Measurements from ENCODE around the gene EHBP1.

GRCh38 chr2:63053889-63054602, 348.5 kb downstream of the EHBP1 start:
- TF ChIP-seq ZFP37 (tag by site-specific recombination; IDR thresholded peaks at IDR 0.05) (no peak), CTCF (tag by site-specific recombination; IDR thresholded peaks at IDR 0.05) (no peak), KLF9 (tag by site-specific recombination; IDR thresholded peaks at IDR 0.05; ENCODE audit: low read depth) (no peak), ZNF501 (tag by site-specific recombination; IDR thresholded peaks at IDR 0.05) (no peak), ZNF645 (tag by site-specific recombination; IDR thresholded peaks at IDR 0.05) (no peak), ZNF10 (tag by site-specific recombination; IDR thresholded peaks at IDR 0.05) (no peak), ZBTB7A (tag by site-specific recombination; IDR thresholded peaks at IDR 0.05; ENCODE audit: low read depth) (no peak), ZNF704 (tag by site-specific recombination; IDR thresholded peaks at IDR 0.05) (no peak), MEIS1 (CRISPR knock-in tag; IDR thresholded peaks at IDR 0.05; ENCODE audit: borderline replicate concordance) (no peak)
- TF ChIP-seq, protein P1, sequence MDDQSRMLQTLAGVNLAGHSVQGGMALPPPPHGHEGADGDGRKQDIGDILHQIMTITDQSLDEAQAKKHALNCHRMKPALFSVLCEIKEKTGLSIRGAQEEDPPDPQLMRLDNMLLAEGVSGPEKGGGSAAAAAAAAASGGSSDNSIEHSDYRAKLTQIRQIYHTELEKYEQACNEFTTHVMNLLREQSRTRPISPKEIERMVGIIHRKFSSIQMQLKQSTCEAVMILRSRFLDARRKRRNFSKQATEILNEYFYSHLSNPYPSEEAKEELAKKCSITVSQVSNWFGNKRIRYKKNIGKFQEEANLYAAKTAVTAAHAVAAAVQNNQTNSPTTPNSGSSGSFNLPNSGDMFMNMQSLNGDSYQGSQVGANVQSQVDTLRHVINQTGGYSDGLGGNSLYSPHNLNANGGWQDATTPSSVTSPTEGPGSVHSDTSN (CRISPR knock-in tag; IDR thresholded peaks at IDR 0.05) = no peak
- TF ChIP-seq, protein P2, sequence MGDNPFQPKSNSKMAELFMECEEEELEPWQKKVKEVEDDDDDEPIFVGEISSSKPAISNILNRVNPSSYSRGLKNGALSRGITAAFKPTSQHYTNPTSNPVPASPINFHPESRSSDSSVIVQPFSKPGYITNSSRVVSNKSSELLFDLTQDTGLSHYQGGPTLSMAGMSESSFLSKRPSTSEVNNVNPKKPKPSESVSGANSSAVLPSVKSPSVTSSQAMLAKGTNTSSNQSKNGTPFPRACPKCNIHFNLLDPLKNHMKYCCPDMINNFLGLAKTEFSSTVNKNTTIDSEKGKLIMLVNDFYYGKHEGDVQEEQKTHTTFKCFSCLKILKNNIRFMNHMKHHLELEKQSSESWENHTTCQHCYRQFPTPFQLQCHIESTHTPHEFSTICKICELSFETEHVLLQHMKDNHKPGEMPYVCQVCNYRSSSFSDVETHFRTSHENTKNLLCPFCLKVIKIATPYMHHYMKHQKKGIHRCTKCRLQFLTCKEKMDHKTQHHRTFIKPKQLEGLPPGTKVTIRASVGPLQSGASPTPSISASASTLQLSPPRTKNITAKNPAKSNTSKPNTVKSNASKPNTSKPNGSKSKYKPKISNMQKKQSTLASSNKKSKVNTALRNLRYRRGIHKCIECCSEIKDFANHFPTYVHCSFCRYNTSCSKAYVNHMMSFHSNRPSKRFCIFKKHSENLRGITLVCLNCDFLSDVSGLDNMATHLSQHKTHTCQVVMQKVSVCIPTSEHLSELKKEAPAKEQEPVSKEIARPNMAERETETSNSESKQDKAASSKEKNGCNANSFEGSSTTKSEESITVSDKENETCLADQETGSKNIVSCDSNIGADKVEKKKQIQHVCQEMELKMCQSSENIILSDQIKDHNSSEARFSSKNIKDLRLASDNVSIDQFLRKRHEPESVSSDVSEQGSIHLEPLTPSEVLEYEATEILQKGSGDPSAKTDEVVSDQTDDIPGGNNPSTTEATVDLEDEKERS (tag by site-specific recombination; IDR thresholded peaks at IDR 0.05) = no peak
- TF ChIP-seq, protein P3, sequence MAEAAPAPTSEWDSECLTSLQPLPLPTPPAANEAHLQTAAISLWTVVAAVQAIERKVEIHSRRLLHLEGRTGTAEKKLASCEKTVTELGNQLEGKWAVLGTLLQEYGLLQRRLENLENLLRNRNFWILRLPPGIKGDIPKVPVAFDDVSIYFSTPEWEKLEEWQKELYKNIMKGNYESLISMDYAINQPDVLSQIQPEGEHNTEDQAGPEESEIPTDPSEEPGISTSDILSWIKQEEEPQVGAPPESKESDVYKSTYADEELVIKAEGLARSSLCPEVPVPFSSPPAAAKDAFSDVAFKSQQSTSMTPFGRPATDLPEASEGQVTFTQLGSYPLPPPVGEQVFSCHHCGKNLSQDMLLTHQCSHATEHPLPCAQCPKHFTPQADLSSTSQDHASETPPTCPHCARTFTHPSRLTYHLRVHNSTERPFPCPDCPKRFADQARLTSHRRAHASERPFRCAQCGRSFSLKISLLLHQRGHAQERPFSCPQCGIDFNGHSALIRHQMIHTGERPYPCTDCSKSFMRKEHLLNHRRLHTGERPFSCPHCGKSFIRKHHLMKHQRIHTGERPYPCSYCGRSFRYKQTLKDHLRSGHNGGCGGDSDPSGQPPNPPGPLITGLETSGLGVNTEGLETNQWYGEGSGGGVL (tag by site-specific recombination; IDR thresholded peaks at IDR 0.05) = no peak
